Tibial nerve (tissue), 4 donors: ENCODE results near the gene TGFB2.
A peak's percentile ranks its signal among the peaks of the same experiment; 100 is the strongest.

Source experiments
- CTCF ChIP-seq, 5 experiments: fragments of 200-600 bp in 3 of 5; fragments of 450-650 bp in 2 of 5; sonication (generic) in 3 of 5; IDR thresholded peaks; one replicate each; pipeline ENCODE4 v1.5.1; 2016 to 2019; ENCODE audit warnings: antibody characterized with exemption in 5 of 5, mild to moderate bottlenecking in 3 of 5, moderate library complexity in 2 of 5
- EP300 ChIP-seq, 2 donors: sonication (generic); formaldehyde crosslinking; IDR thresholded peaks; one replicate each; pipeline ENCODE4 v1.6.1; 2017; ENCODE audit warnings: antibody characterized with exemption in 2 of 2, mild to moderate bottlenecking in 1 of 2
- POLR2A ChIP-seq, 2 donors: fragments of 450-650 bp; IDR thresholded peaks; one replicate each; pipeline ENCODE4 v1.6.1; 2017; ENCODE audit warnings: antibody characterized with exemption in 2 of 2, mild to moderate bottlenecking in 2 of 2, moderate library complexity in 2 of 2

- no peak for TF ChIP-seq CTCF (IDR thresholded peaks at IDR 0.05)
- TF ChIP-seq EP300 (IDR thresholded peaks at IDR 0.05) = peak; percentile 16 to 75
- TF ChIP-seq POLR2A (IDR thresholded peaks at IDR 0.05) = no peak
These were observed 102.0 kb downstream of the TGFB2 start for GRCh38 chr1:218447010-218447689.
